Neural progenitor cell (in vitro differentiated cells): ENCODE data around the gene ATP10A.
"Not testable (repeated sequence)": the region's sequence is repeated elsewhere in the genome, so short reads cannot be mapped to it uniquely, and the experiment has no call there.

Experiments used
- CTCF ChIP-seq: fragments of 200-600 bp; sonication (generic); IDR thresholded peaks from 2 replicates; pipeline ENCODE4 v1.5.1; 2017; ENCODE audit warnings: antibody characterized with exemption, mild to moderate bottlenecking
- EZH2 ChIP-seq: fragments of 200-600 bp; sonication (generic); IDR thresholded peaks from 2 replicates; pipeline ENCODE4 v1.6.1; 2017; ENCODE audit warnings: antibody characterized with exemption, mild to moderate bottlenecking, moderate library complexity
- EZH2phosphoT487 ChIP-seq: fragments of 200-600 bp; sonication (generic); IDR thresholded peaks from 2 replicates; pipeline ENCODE4 v1.6.1; 2017; ENCODE audit warnings: antibody characterized with exemption

GRCh38 chr15:25636486-25636885 is 226.6 kb downstream of the ATP10A start:
- TF ChIP-seq CTCF, EZH2, EZH2phosphoT487: not testable (repeated sequence)
